ENCODE measurements around the gene SAMSN1. TPM values are rescaled to one million over a fixed set of nuclear protein-coding genes. Genes with fewer than 3 reads are reported as not detected.

Gene SAMSN1
- total and polyA plus RNA-seq, 9 of the 15 experiments (the other 6 are each of a cell fraction or from before 2014, with no cell fraction given) = 101 to 223 (median 159) TPM

DNA sequence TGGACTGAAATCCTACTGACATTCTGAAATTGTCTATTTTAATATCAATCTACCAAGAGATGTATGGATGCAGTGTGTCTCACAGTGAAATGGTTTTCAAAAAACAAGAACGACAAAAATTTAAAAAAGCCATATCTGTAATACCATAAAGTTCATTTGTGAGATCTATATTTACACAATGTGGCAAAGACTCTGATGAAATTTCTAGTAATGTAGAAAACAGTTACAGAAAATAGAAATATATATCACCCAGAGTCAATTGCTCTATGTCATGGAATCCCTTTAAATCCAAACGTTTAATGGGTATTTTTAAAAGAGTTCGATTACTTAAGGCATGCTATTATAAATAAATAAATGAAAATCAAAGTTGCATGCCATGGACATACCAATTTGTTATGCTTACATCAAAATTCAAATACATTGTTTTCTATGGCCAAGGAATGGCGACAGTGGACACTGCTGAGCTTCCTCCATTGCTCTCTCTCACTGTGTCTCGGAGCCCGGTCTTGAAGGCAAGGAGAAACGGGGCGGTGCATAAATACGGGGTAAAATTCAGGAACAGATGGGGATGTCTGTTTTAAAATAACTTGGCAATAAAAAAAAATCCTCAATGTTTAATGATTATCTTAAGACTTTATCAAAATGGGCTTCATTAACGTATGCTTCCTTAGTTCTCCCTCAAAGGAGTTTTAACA is 37.0 kb upstream of the SAMSN1 start (continued):
- TF ChIP-seq, protein P1, sequence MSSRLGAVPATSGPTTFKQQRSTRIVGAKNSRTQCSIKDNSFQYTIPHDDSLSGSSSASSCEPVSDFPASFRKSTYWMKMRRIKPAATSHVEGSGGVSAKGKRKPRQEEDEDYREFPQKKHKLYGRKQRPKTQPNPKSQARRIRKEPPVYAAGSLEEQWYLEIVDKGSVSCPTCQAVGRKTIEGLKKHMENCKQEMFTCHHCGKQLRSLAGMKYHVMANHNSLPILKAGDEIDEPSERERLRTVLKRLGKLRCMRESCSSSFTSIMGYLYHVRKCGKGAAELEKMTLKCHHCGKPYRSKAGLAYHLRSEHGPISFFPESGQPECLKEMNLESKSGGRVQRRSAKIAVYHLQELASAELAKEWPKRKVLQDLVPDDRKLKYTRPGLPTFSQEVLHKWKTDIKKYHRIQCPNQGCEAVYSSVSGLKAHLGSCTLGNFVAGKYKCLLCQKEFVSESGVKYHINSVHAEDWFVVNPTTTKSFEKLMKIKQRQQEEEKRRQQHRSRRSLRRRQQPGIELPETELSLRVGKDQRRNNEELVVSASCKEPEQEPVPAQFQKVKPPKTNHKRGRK (tag; IDR thresholded peaks at IDR 0.05) = no peak
- TF ChIP-seq, protein P2, sequence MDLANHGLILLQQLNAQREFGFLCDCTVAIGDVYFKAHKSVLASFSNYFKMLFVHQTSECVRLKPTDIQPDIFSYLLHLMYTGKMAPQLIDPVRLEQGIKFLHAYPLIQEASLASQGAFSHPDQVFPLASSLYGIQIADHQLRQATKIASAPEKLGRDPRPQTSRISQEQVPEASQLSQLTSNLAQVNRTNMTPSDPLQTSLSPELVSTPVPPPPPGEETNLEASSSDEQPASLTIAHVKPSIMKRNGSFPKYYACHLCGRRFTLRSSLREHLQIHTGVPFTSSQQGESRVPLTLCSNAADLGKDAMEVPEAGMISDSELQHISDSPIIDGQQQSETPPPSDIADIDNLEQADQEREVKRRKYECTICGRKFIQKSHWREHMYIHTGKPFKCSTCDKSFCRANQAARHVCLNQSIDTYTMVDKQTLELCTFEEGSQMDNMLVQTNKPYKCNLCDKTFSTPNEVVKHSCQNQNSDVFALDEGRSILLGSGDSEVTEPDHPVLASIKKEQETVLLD (IDR thresholded peaks at IDR 0.05) = no peak
- TF ChIP-seq, protein P3, sequence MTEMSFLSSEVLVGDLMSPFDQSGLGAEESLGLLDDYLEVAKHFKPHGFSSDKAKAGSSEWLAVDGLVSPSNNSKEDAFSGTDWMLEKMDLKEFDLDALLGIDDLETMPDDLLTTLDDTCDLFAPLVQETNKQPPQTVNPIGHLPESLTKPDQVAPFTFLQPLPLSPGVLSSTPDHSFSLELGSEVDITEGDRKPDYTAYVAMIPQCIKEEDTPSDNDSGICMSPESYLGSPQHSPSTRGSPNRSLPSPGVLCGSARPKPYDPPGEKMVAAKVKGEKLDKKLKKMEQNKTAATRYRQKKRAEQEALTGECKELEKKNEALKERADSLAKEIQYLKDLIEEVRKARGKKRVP (CRISPR knock-in tag; IDR thresholded peaks at IDR 0.05) = peak; percentile 48; the same call in 1 of the 2 replicates
- no peak for TF ChIP-seq ZNF316 (IDR thresholded peaks at IDR 0.05)
- TF ChIP-seq, protein P4, sequence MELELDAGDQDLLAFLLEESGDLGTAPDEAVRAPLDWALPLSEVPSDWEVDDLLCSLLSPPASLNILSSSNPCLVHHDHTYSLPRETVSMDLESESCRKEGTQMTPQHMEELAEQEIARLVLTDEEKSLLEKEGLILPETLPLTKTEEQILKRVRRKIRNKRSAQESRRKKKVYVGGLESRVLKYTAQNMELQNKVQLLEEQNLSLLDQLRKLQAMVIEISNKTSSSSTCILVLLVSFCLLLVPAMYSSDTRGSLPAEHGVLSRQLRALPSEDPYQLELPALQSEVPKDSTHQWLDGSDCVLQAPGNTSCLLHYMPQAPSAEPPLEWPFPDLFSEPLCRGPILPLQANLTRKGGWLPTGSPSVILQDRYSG (tag; conservative IDR thresholded peaks at IDR 0.05; ENCODE audit: low read depth) = no peak; the same call in 1 of the 2 replicates
- 0 out of 2 replicates have a peak, but pooled peaks have one; percentile 55 for TF ChIP-seq ZNF165 (CRISPR knock-in tag; IDR thresholded peaks at IDR 0.05; ENCODE audit: borderline replicate concordance)
- 0 out of 2 replicates have a peak, but pooled peaks have one; percentile 43 for TF ChIP-seq SUPT5H (IDR thresholded peaks at IDR 0.05)
- TF ChIP-seq CBX3 (IDR thresholded peaks at IDR 0.05; ENCODE audit: borderline replicate concordance in 1 of 2, low read length in 2 of 2) = no peak
- TF ChIP-seq, protein P5, sequence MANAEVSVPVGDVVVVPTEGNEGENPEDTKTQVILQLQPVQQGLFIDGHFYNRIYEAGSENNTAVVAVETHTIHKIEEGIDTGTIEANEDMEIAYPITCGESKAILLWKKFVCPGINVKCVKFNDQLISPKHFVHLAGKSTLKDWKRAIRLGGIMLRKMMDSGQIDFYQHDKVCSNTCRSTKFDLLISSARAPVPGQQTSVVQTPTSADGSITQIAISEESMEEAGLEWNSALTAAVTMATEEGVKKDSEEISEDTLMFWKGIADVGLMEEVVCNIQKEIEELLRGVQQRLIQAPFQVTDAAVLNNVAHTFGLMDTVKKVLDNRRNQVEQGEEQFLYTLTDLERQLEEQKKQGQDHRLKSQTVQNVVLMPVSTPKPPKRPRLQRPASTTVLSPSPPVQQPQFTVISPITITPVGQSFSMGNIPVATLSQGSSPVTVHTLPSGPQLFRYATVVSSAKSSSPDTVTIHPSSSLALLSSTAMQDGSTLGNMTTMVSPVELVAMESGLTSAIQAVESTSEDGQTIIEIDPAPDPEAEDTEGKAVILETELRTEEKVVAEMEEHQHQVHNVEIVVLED (CRISPR knock-in tag; IDR thresholded peaks at IDR 0.05) = 0 out of 2 replicates have a peak, but pooled peaks have one; percentile 21
- no peak for TF ChIP-seq ELF1 (tag; IDR thresholded peaks at IDR 0.05)
- 0 out of 2 replicates have a peak, but pooled peaks have one; percentile 16 for TF ChIP-seq ZNF668 (CRISPR knock-in tag; IDR thresholded peaks at IDR 0.05)
- no peak for TF ChIP-seq TAF15 (IDR thresholded peaks at IDR 0.05; ENCODE audit: low read depth, low read length)
- TF ChIP-seq COPS2 (conservative IDR thresholded peaks at IDR 0.05) = no peak
- TF ChIP-seq ETV5 (CRISPR knock-in tag; IDR thresholded peaks at IDR 0.05; ENCODE audit: low read depth) = no peak
- peak; percentile 33; the same call in 1 of the 2 replicates for TF ChIP-seq RBFOX2 (IDR thresholded peaks at IDR 0.05; ENCODE audit: low read depth, low read length)

Data from K562 (cell line).